Osteoblast (primary cell): Measurements from ENCODE around the gene NUP54. TPM values are rescaled to one million over a fixed set of nuclear protein-coding genes. Genes with fewer than 3 reads are reported as not detected.

Experiments used
- DNase-seq: peaks from one replicate; pipeline ENCODE4 v3.0.0; 2011; ENCODE audit warnings: low spot score, mixed read lengths; ENCODE audit not compliant: insufficient read length; ENCODE audit errors: missing footprints
- H2AFZ ChIP-seq: 2 replicates; pipeline ENCODE4 v1.6.0; 2011; ENCODE audit warnings: mild to moderate bottlenecking, low read length
- H3K27ac ChIP-seq: 2 replicates; pipeline ENCODE4 v1.5.1; 2011; ENCODE audit warnings: mild to moderate bottlenecking, low read depth, low read length, moderate library complexity
- H3K27me3 ChIP-seq: 2 replicates; pipeline ENCODE4 v1.6.0; 2012; ENCODE audit warnings: mild to moderate bottlenecking, control low read depth, inconsistent platforms, low read length, moderate library complexity; ENCODE audit not compliant: insufficient read depth
- H3K36me3 ChIP-seq: 2 replicates; pipeline ENCODE4 v1.5.1; 2011; ENCODE audit warnings: mild to moderate bottlenecking, low read length, control low read depth, moderate library complexity; ENCODE audit not compliant: insufficient read depth
- H3K4me1 ChIP-seq: 2 replicates; pipeline ENCODE4 v1.5.1; 2011; ENCODE audit warnings: mild to moderate bottlenecking, low read length, control low read depth, moderate library complexity; ENCODE audit not compliant: insufficient read depth
- H3K4me2 ChIP-seq: 2 replicates; pipeline ENCODE4 v1.6.0; 2011; ENCODE audit warnings: mild to moderate bottlenecking, low read length; ENCODE audit not compliant: insufficient read depth
- H3K4me3 ChIP-seq: fragments of 200-600 bp; sonication (generic); 3 replicates; pipeline ENCODE4 v1.5.1; 2012; ENCODE audit warnings: mild to moderate bottlenecking, low read length, inconsistent platforms; ENCODE audit not compliant: insufficient read depth
- H3K79me2 ChIP-seq: 2 replicates; pipeline ENCODE4 v1.6.0; 2012; ENCODE audit warnings: mild to moderate bottlenecking, low read length, control low read depth, inconsistent platforms; ENCODE audit not compliant: insufficient read depth
- H3K9me3 ChIP-seq: 2 replicates; pipeline ENCODE4 v1.5.1; 2011; ENCODE audit warnings: low read depth, low read length, control low read depth
- H4K20me1 ChIP-seq: 2 replicates; pipeline ENCODE4 v1.6.0; 2012; ENCODE audit warnings: mild to moderate bottlenecking, low read length, control low read depth; ENCODE audit not compliant: insufficient read depth
- CTCF ChIP-seq: IDR thresholded peaks from 2 replicates; pipeline ENCODE4 v1.5.1; 2011; ENCODE audit warnings: mild to moderate bottlenecking, low read depth, low read length, moderate library complexity; ENCODE audit errors: extremely low read depth
- total RNA-seq: library from RNA; depleted of rRNA; stranded (reverse); fragments of >200 nt; gene quantifications from 2 replicates; pipeline ENCODE4 v1.2.3, GENCODE V29; 2012

NUP54 gene
- total RNA-seq, 1 donor: 52.8 TPM

GRCh38 chr4:76178296-76178695 lies 30.1 kb upstream of the NUP54 start:
- no peaks in the 10 kb centered on the region for H3K27me3 ChIP-seq
- H3K79me2 ChIP-seq: peaks cover 27% of the 10 kb centered on the region
- no peak overlapping the region for H2AFZ ChIP-seq
- H3K36me3 ChIP-seq: peaks cover 32% of the 10 kb centered on the region
- no peak for DNase-seq
- H3K4me1 ChIP-seq: peaks cover 6% of the 10 kb centered on the region
- no peaks in the 10 kb centered on the region for H3K9me3 ChIP-seq
- H3K4me2 ChIP-seq: no peak overlapping the region
- TF ChIP-seq CTCF: no peak
- no peaks in the 10 kb centered on the region for H4K20me1 ChIP-seq
- H3K27ac ChIP-seq: peak overlapping the region; percentile 26
- H3K4me3 ChIP-seq: no peak overlapping the region

- Histone ChIP-seq H3K27ac (no peak overlapping the region), H3K9me3 (no peaks in the 10 kb centered on the region), H3K27me3 (no peaks in the 10 kb centered on the region), H3K4me3 (no peak overlapping the region), H3K36me3 (peaks cover 37% of the 10 kb centered on the region), H3K4me1 (peaks cover 6% of the 10 kb centered on the region), H2AFZ (no peak overlapping the region), H3K79me2 (peaks cover 22% of the 10 kb centered on the region), H4K20me1 (no peaks in the 10 kb centered on the region), H3K4me2 (no peak overlapping the region)
- no peak for TF ChIP-seq CTCF
- no peak for DNase-seq
Measured at GRCh38 chr4:76177709-76178108, 29.5 kb upstream of the NUP54 start.

GRCh38 chr4:76175336-76175735 lies 27.1 kb upstream of the NUP54 start:
- peaks cover 16% of the 10 kb centered on the region for H3K79me2 ChIP-seq
- no peak overlapping the region for H3K27ac ChIP-seq
- H3K9me3 ChIP-seq: no peaks in the 10 kb centered on the region
- H3K4me3 ChIP-seq: no peak overlapping the region
- no peaks in the 10 kb centered on the region for H4K20me1 ChIP-seq
- peaks cover 6% of the 10 kb centered on the region for H3K4me1 ChIP-seq
- H3K36me3 ChIP-seq: peaks cover 37% of the 10 kb centered on the region
- H3K27me3 ChIP-seq: no peaks in the 10 kb centered on the region
- H2AFZ ChIP-seq: no peak overlapping the region
- H3K4me2 ChIP-seq: no peak overlapping the region
- DNase-seq: no peak
- no peak for TF ChIP-seq CTCF

GRCh38 chr4:76174216-76174615 lies 26.0 kb upstream of the NUP54 start:
- Histone ChIP-seq H2AFZ (no peak overlapping the region), H3K79me2 (peaks cover 9% of the 10 kb centered on the region), H3K36me3 (peaks cover 35% of the 10 kb centered on the region), H4K20me1 (no peaks in the 10 kb centered on the region), H3K4me2 (no peak overlapping the region), H3K4me3 (no peak overlapping the region), H3K4me1 (peaks cover 6% of the 10 kb centered on the region), H3K27ac (no peak overlapping the region), H3K27me3 (no peaks in the 10 kb centered on the region), H3K9me3 (no peaks in the 10 kb centered on the region)
- DNase-seq: no peak
- no peak for TF ChIP-seq CTCF
